Naive thymus-derived CD4-positive, alpha-beta T cell (primary cell): ENCODE results near the gene IFIT1. TPM values are rescaled to one million over a fixed set of nuclear protein-coding genes. Genes with fewer than 3 reads are reported as not detected.
A peak's percentile ranks its signal among the peaks of the same experiment; 100 is the strongest.
"Not testable (repeated sequence)": the region's sequence is repeated elsewhere in the genome, so short reads cannot be mapped to it uniquely, and the experiment has no call there.

Experiments
- ATAC-seq: fragments of 150-1000 bp; cut with Tn5 transposase; 2 replicates; pipeline ENCODE4 v1.10.0; 2021; ENCODE audit warnings: mild to moderate bottlenecking, moderate library complexity
- CTCF ChIA-PET: fragments of 350-600 bp; sonication (Branson Sonifier 250); formaldehyde crosslinking; loops from one replicate; lab custom pipeline; 2021; ENCODE audit warnings: antibody characterized with exemption; lab: Charles Lee
- POLR2A ChIA-PET: fragments of 350-600 bp; sonication (Branson Sonifier 250); formaldehyde crosslinking; loops from one replicate; lab custom pipeline; 2021; ENCODE audit warnings: antibody characterized with exemption, inconsistent platforms; lab: Charles Lee
- DNase-seq, 9 donors: peaks; one replicate each; pipeline versions ENCODE4 v3.0.0 to v3.0.0-alpha.2; 2020 to 2022; ENCODE audit warnings: mixed read lengths in 1 of 9
- H3K27ac ChIP-seq: one replicate; pipeline ENCODE4 v1.7.0; 2013; ENCODE audit warnings: mild to moderate bottlenecking, low read depth, low read length, moderate library complexity
- H3K27me3 ChIP-seq, 2 donors: one replicate each; pipeline ENCODE4 v1.7.0; 2013; ENCODE audit warnings: low read length in 2 of 2, mild to moderate bottlenecking in 2 of 2, moderate library complexity in 2 of 2; ENCODE audit not compliant: control insufficient read depth in 2 of 2, insufficient read depth in 2 of 2
- H3K36me3 ChIP-seq, 3 experiments: 1 replicate in 2 of 3; 2 replicates in 1 of 3; pipeline ENCODE4 v1.7.0; 2013; ENCODE audit warnings: low read length in 3 of 3, mild to moderate bottlenecking in 3 of 3, moderate library complexity in 1 of 3; ENCODE audit not compliant: insufficient read depth in 3 of 3, control insufficient read depth in 2 of 3
- H3K4me1 ChIP-seq, 2 donors: one replicate each; pipeline ENCODE4 v1.7.0; 2013; ENCODE audit warnings: low read length in 2 of 2, mild to moderate bottlenecking in 2 of 2, moderate library complexity in 1 of 2; ENCODE audit not compliant: control insufficient read depth in 2 of 2, insufficient read depth in 2 of 2
- H3K4me3 ChIP-seq: 2 replicates; pipeline ENCODE4 v1.7.0; 2013; ENCODE audit warnings: mild to moderate bottlenecking, low read length
- H3K9me3 ChIP-seq, 3 experiments: 1 replicate in 2 of 3; 2 replicates in 1 of 3; pipeline ENCODE4 v1.7.0; 2013; ENCODE audit warnings: low read length in 3 of 3; ENCODE audit not compliant: control insufficient read depth in 2 of 3
- H3K27ac Mint-ChIP-seq, 9 donors: one replicate each; pipeline ENCODE4 v1.8.0; 2020 to 2022; ENCODE audit warnings: mixed read lengths in 9 of 9, mild to moderate bottlenecking in 8 of 9, moderate library complexity in 5 of 9, inconsistent platforms in 2 of 9
- H3K27me3 Mint-ChIP-seq, 5 donors: one replicate each; pipeline ENCODE4 v1.8.0; 2021 to 2022; ENCODE audit warnings: mixed read lengths in 5 of 5, mild to moderate bottlenecking in 1 of 5
- H3K36me3 Mint-ChIP-seq, 5 donors: one replicate each; pipeline ENCODE4 v1.8.0; 2020 to 2022; ENCODE audit warnings: mixed read lengths in 5 of 5, mild to moderate bottlenecking in 3 of 5, inconsistent platforms in 1 of 5
- H3K4me1 Mint-ChIP-seq, 7 donors: one replicate each; pipeline ENCODE4 v1.8.0; 2020 to 2022; ENCODE audit warnings: mixed read lengths in 7 of 7, mild to moderate bottlenecking in 3 of 7, inconsistent platforms in 1 of 7
- H3K4me3 Mint-ChIP-seq, 10 donors: one replicate each; pipeline ENCODE4 v1.8.0; 2020 to 2022; ENCODE audit warnings: mild to moderate bottlenecking in 10 of 10, mixed read lengths in 10 of 10, moderate library complexity in 6 of 10, inconsistent platforms in 2 of 10
- H3K9me3 Mint-ChIP-seq, 11 donors: one replicate each; pipeline ENCODE4 v1.8.0; 2020 to 2022; ENCODE audit warnings: mixed read lengths in 11 of 11, mild to moderate bottlenecking in 4 of 11, inconsistent platforms in 1 of 11, moderate library complexity in 1 of 11
- intact Hi-C, 2 donors: fragments of 100-400 bp; cut with micrococcal nuclease; formaldehyde crosslinking; loops; one replicate each; pipeline ENCODE4 v1.15.1; 2023
- polyA plus RNA-seq, 2 donors: library from polyadenylated mRNA; unstranded; fragments of 300-500 nt; fragmentation: Illumina TruSeq; gene quantifications; one replicate each; pipeline ENCODE4 v1.2.3, GENCODE V29; 2021
- total RNA-seq, 6 experiments: library from RNA in 5 of 6; stranded (reverse) in 5 of 6; gene quantifications; 1 replicate in 5 of 6; 2 replicates in 1 of 6; pipeline ENCODE4 v1.2.3 and lab custom pipeline; 2021 to 2026

Gene IFIT1
- total and polyA plus RNA-seq, 7 experiments from 2014 or later = 1.7 to 16.5 (median 6.5) TPM

GRCh38 chr10:89411135-89411534, 18.7 kb downstream of the IFIT1 start:
- ATAC-seq, H3K4me3 Mint-ChIP-seq, H3K27ac ChIP-seq, H3K36me3 ChIP-seq, CTCF ChIA-PET, H3K9me3 Mint-ChIP-seq, H3K27me3 Mint-ChIP-seq, DNase-seq, H3K4me3 ChIP-seq, H3K9me3 ChIP-seq, H3K27me3 ChIP-seq: not testable (repeated sequence)
- POLR2A ChIA-PET = interaction anchor here (1.1 to 4.6 kb wide), 3 partner anchors 9 to 109 kb away, joined by 3 to 61 read pairs (median 46); partner anchors contain the start of genes IFIT1 and IFIT2
- intact Hi-C loops = loop anchor here (5.0 to 10.0 kb wide), 5 partner anchors 326 to 1814 kb away; partner anchors contain the start of gene PCGF5 (in 1 of the 2)
- H3K4me1 ChIP-seq = peaks cover 9 to 13% of the 10 kb centered on the region in 2 donors
- peak overlapping the region in 4 of 9 donors; percentile 3 to 96 (median 48) for H3K27ac Mint-ChIP-seq
- peaks cover 0 to 57% (median 9%) of the 10 kb centered on the region in 5 donors for H3K36me3 Mint-ChIP-seq
- peaks cover 16 to 46% (median 40%) of the 10 kb centered on the region in 7 donors for H3K4me1 Mint-ChIP-seq

- ChIA-PET POLR2A (interaction anchor here (0.6 to 4.6 kb wide), 10 partner anchors 8 to 161 kb away, joined by 3 to 61 read pairs (median 4); partner anchors contain the start of genes IFIT1 and IFIT2), CTCF (interaction anchor here (1.2 kb wide), 1 partner anchor 8 kb away, joined by 4 read pairs; no protein-coding TSS in a partner anchor)
- not testable (repeated sequence) for H3K27me3 ChIP-seq, H3K27ac ChIP-seq, H3K9me3 ChIP-seq, ATAC-seq, H3K4me3 ChIP-seq, H3K27me3 Mint-ChIP-seq, H3K36me3 ChIP-seq, H3K9me3 Mint-ChIP-seq
- Mint-ChIP-seq H3K27ac (peak overlapping the region; percentile 72 to 100 (median 93)), H3K4me1 (peaks cover 21 to 57% (median 51%) of the 10 kb centered on the region in 7 donors), H3K4me3 (peak overlapping the region; percentile 63 to 100 (median 82)), H3K36me3 (peaks cover 0 to 57% (median 6%) of the 10 kb centered on the region in 5 donors)
- peak in 7 of 9 donors; percentile 29 to 81 (median 71) for DNase-seq
- intact Hi-C loops = loop anchor here (5.0 to 10.0 kb wide), 5 partner anchors 327 to 1813 kb away; partner anchors contain the start of gene PCGF5 (in 1 of the 2)
- peaks cover 16 to 17% of the 10 kb centered on the region in 2 donors for H3K4me1 ChIP-seq
Observed at GRCh38 chr10:89412276-89412675, 19.9 kb downstream of the IFIT1 start.

GRCh38 chr10:89413398-89413912, 21.0 kb downstream of the IFIT1 start:
- Histone ChIP-seq H3K36me3 (peaks cover 0 to 4% (median 0%) of the 10 kb centered on the region in 3 experiments), H3K4me3 (peak overlapping the region; percentile 77), H3K9me3 (no peaks in the 10 kb centered on the region), H3K27me3 (no peaks in the 10 kb centered on the region), H3K27ac (peak overlapping the region; percentile 94), H3K4me1 (peaks cover 16 to 21% of the 10 kb centered on the region in 2 donors)
- peaks cover 0 to 55% (median 9%) of the 10 kb centered on the region in 5 donors for H3K36me3 Mint-ChIP-seq
- H3K9me3 Mint-ChIP-seq = peaks cover 0 to 9% (median 2%) of the 10 kb centered on the region in 11 donors
- H3K27ac Mint-ChIP-seq = peak overlapping the region; percentile 96 to 100 (median 98)
- DNase-seq (no peak), ATAC-seq (no peak)
- no peaks in the 10 kb centered on the region for H3K27me3 Mint-ChIP-seq
- intact Hi-C loops = loop anchor here (5.0 to 10.0 kb wide), 5 partner anchors 329 to 1811 kb away; partner anchors contain the start of gene PCGF5 (in 1 of the 2)
- ChIA-PET CTCF (interaction anchor here (1.2 to 1.8 kb wide), 2 partner anchors 44 to 151 kb away, joined by 3 to 4 read pairs; no protein-coding TSS in a partner anchor), POLR2A (interaction anchor here (1.0 to 4.6 kb wide), 8 partner anchors 10 to 288 kb away, joined by 3 to 61 read pairs (median 14); partner anchors contain the start of genes IFIT1, IFIT2, KIF20B and LIPA)
- peak overlapping the region; percentile 90 to 100 (median 96) for H3K4me3 Mint-ChIP-seq
- H3K4me1 Mint-ChIP-seq = peaks cover 23 to 69% (median 63%) of the 10 kb centered on the region in 7 donors

GRCh38 chr10:89414146-89414878, 21.9 kb downstream of the IFIT1 start, which contains the start of gene IFIT5:
Gene IFIT5 (plus strand): TSS chr10:89414568. CDS start chr10:89414799, 231 bp downstream.
- Mint-ChIP-seq H3K36me3 (peaks cover 0 to 51% (median 6%) of the 10 kb centered on the region in 5 donors), H3K9me3 (peaks cover 0 to 9% (median 2%) of the 10 kb centered on the region in 11 donors), H3K27me3 (no peaks in the 10 kb centered on the region), H3K4me3 (peak within 1 kb of the TSS; percentile 90 to 100 (median 96)), H3K4me1 (peaks cover 26 to 75% (median 65%) of the 10 kb centered on the region in 7 donors), H3K27ac (peak within 1 kb of the TSS; percentile 96 to 100 (median 98))
- Histone ChIP-seq H3K4me3 (peak within 1 kb of the TSS; percentile 77), H3K27ac (peak within 1 kb of the TSS; percentile 94), H3K9me3 (no peaks in the 10 kb centered on the region), H3K36me3 (peaks cover 0 to 4% (median 0%) of the 10 kb centered on the region in 3 experiments), H3K4me1 (peaks cover 21% of the 10 kb centered on the region in 2 donors), H3K27me3 (no peaks in the 10 kb centered on the region)
- ChIA-PET POLR2A (interaction anchor here (0.7 to 4.6 kb wide), 14 partner anchors 11 to 1461 kb away, joined by 3 to 61 read pairs (median 6); partner anchors contain the start of genes IFIT1, IFIT2, IFIT3 and KIF20B), CTCF (interaction anchor here (0.8 to 1.8 kb wide), 3 partner anchors 22 to 152 kb away, joined by 3 to 4 read pairs (median 4); partner anchors contain the start of gene IFIT1)
- peak; percentile 62 to 83 (median 76) for DNase-seq
- ATAC-seq = peak; percentile 88
- intact Hi-C loops = loop anchor here (1.0 to 10.0 kb wide), 21 partner anchors 22 to 1810 kb away; partner anchors contain the start of genes IFIT1 (in 2 of the 2), KIF20B (in 2 of the 2), LIPA (in 2 of the 2) and STAMBPL1 (in 2 of the 2)

- DNase-seq = peak in 7 of 9 donors; percentile 36 to 63 (median 56)
- H3K4me1 ChIP-seq = peaks cover 21 to 24% of the 10 kb centered on the region in 2 donors
- peaks cover 26 to 80% (median 71%) of the 10 kb centered on the region in 7 donors for H3K4me1 Mint-ChIP-seq
- H3K9me3 Mint-ChIP-seq = peaks cover 0 to 9% (median 2%) of the 10 kb centered on the region in 11 donors
- peak overlapping the region; percentile 94 for H3K27ac ChIP-seq
- POLR2A ChIA-PET = interaction anchor here (0.6 to 4.6 kb wide), 12 partner anchors 12 to 1461 kb away, joined by 3 to 61 read pairs (median 6); partner anchors contain the start of genes IFIT1, IFIT2, IFIT3 and LIPA
- intact Hi-C loops = loop anchor here (1.0 to 10.0 kb wide), 22 partner anchors 11 to 1810 kb away; partner anchors contain the start of genes IFIT1 (in 2 of the 2), KIF20B (in 2 of the 2), LIPA (in 2 of the 2) and STAMBPL1 (in 2 of the 2)
- no peaks in the 10 kb centered on the region for H3K9me3 ChIP-seq
- peaks cover 0 to 4% (median 0%) of the 10 kb centered on the region in 3 experiments for H3K36me3 ChIP-seq
- H3K27me3 Mint-ChIP-seq = no peaks in the 10 kb centered on the region
- H3K4me3 Mint-ChIP-seq = peak overlapping the region; percentile 90 to 100 (median 96)
- peak overlapping the region; percentile 96 to 100 (median 98) for H3K27ac Mint-ChIP-seq
- peaks cover 0 to 47% (median 6%) of the 10 kb centered on the region in 5 donors for H3K36me3 Mint-ChIP-seq
- peak; percentile 56 for ATAC-seq
- H3K27me3 ChIP-seq = no peaks in the 10 kb centered on the region
- peak overlapping the region; percentile 77 for H3K4me3 ChIP-seq
- CTCF ChIA-PET = interaction anchor here (1.2 kb wide), 1 partner anchor 153 kb away, joined by 3 read pairs; no protein-coding TSS in a partner anchor
Observed at GRCh38 chr10:89414879-89415821, 22.7 kb downstream of the IFIT1 start.
